Epidermal melanocyte (primary cell): Measurements from ENCODE around the gene CAMK1D.

Experiments used
- DNase-seq: peaks from one replicate; pipeline ENCODE4 v3.0.0; 2011; ENCODE audit warnings: low spot score; ENCODE audit not compliant: insufficient read length

CAMK1D gene

DNA sequence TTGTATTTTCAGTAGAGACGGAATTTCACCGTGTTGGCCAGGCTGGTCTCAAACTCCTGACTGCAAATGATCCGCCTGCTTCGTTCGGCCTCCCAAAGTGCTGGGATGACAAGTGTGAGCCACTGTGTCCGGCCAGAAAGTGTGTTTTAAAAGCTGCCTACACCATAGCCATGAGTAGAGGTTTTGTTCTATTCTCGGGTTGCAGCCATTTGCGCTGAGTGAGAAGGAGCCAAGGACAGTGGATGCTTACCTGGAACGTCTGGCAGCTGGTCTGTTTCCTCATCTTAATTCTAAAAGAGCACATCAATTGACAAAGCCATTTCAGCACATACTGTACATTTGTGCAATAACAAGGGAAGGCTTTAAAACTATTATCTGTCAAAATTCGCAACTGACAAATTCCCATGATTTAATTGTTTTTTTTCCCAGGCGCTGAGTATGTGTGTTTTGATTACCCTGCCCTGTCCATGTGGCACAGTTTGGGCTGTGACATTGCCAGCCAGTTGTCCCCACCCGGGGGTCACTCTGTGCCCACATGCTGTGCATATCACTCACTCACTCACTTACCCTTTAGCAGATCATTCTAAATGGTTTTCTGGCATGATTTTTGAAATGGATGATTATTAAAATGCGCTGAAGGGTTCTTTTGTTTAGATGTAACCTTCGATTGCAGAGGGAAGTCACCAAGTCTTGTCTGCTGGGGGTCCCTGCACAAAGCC, 400.6 kb downstream of the CAMK1D start:
- no peak for DNase-seq

- no peak for DNase-seq
Measured at GRCh38 chr10:12750526-12751201, 401.3 kb downstream of the CAMK1D start.

GRCh38 chr10:12755075-12755474, 405.7 kb downstream of the CAMK1D start:
- DNase-seq: no peak

DNA sequence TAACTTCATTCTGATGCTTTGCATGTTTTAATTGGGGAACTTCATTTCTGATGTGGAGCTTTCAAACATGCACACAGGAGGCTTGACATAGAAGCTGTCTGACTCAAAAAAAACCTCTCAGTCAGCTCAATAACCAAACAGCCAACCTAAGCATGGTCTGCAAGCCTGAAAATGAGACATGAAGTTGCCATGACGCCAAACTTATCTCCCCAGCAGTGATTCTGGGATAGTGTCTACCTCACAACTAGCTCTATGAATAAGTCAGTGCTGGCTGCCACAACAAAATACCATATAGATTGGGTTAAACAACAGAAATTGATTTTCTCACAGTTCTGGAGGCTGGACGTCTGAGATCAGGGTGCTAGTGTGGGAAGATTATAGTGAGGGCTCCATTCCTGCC, 408.0 kb downstream of the CAMK1D start:
- no peak for DNase-seq

DNA sequence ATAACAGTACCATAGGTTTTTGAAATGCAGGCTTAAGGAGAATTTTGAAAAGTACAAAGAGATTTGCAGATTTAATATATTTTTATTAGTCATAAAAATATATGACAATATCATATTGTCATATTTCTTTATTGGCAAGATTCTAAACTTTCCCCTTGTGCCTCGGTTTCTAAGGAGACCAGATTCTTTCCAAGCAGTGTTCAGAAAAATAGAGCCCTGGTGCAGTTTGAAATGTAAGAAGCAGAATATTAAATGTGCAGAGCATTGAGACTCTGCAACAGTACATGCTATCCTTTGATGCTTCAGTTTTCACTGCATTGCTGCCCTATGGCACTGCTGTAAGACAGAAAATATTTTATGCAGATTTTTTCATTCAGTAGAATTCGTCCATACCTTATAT, 408.9 kb downstream of the CAMK1D start:
- no peak for DNase-seq

GRCh38 chr10:12766223-12766622, 416.9 kb downstream of the CAMK1D start:
- no peak for DNase-seq

GRCh38 chr10:12768156-12769100, 419.1 kb downstream of the CAMK1D start:
- DNase-seq: no peak

DNA sequence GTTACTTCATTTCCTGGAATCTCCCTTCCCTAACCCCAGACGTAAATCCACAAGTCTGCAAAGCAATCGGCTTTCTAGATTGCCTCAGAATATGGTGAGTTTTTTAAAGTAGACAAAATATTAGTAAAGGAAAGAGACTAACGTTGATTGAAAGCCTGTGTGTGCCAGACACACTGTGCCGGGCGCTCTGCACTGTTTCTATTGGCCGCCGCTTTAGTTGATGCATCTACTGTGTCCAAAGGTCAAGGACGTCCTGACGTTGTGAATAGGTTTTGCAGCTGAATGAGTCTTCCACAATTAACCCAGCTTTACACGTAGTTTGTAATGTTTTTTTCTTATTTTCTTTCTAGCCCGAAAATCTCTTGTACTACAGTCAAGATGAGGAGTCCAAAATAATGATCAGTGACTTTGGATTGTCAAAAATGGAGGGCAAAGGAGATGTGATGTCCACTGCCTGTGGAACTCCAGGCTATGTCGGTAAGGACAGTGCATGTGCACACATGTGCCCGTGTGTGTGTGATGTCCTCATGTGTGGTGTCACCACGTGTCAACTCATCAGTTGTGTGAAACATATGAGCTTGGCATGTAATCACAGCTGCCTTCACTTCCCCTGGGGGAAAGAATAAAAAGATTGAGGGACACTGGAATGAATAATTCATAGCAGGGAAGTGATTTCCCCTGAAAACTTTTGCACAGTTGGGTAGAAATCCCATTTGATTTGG, 420.1 kb downstream of the CAMK1D start:
- DNase-seq: no peak

DNA sequence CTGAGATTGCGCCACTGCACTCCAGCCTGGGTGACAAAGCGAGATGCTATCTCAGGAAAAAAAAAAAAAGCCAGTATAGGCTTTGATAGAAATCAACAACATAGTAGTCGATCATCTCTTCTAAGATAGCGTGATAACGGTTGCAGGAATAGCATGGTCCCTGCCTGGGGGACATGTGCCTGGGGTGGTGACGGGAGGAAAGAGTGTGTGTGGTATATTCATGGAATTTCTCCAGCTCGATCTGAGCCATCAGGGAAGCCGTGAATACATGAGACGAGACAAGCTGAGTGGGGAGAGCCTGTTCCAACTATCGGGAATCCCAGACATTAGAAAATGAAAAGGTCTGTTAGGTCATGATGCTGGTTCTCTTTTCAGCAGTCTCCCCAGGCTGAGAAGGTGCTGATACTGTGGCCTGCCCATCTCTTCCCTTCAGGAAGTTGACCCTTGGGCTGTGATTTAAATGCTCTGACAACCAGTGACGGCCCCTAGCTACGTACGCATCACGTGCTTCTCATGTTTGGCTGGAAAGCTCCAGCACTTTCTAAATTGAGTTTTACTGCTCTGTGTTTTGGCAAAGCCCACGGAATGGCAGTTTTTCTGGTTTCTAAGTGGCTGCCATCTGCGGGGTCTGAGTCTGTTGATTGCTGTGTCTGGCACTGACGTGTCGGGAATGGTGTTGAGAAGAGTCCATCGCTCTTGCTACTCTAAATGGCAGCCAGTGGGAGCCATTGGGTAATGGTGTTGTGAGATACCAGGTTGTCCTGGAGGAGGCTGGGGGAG, 422.8 kb downstream of the CAMK1D start:
- DNase-seq: no peak

- DNase-seq: no peak
Measured at GRCh38 chr10:12772797-12773587, 423.6 kb downstream of the CAMK1D start.

DNA sequence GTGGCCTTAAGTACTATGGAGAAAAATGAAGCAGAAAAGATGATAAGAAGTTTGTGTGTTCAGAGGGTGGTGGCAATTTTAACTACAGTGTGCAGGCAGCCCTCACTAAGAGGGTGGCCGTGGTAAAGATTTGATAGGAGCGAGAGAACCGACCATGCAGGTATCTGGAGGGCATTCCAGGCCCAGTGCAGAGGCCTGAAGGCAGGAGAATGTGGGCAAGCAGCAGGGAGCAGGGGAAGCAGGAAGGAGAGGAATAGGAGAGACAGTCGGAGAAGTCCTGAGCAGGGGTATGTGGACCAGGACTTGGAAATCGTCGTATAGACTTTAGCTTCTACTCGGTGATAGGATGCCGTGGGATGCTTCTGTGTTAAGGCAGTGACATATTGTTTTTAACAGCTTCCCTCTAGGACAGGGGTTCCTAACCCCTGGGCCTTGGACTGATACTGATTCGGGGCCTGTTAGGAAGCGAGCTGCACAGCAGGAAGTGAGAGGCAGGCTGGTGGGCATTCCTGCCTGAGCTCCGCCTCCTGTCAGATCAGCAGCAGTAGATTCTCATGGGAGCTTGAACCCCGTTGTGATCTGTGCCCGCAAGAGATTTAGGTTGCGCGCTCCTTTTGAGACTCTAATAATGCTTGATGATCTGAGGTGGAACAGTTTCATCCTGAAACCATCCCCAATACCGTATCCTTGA, 425.0 kb downstream of the CAMK1D start:
- DNase-seq: no peak

DNA sequence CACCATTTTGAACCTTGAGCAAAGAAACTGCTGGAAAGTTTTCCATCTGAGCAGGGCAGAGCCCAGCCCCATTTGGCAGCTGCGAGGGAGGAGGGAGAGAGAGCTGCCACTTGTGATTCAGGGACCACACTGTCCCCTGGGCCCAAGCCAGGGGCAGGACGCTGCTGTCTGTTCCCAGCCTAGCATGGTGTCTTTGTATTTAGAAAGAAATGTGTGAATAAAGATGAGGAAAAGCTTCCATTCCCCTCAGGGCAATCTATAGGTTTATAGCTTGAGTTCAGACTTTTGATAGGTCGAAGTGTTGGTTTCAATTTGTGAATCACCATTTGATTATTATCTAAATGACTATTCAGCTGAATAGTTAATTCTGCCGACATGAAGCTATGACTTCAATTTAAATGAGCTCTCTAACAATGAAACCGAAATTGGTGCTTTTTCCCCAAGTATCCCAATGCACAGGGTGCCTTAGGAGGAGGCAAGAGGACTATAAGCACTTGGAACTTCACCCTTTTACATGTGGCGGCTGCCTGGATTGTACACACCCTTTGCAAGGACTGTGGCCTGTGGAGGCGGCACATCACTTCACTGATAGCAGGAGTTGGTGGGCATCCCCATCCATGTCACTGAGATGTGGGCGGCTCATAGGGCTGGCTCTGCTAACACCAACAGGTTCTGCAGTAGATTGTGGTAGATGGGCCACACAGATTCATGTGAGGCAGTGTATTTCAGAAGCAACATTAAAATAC, 428.7 kb downstream of the CAMK1D start:
- no peak for DNase-seq

DNA sequence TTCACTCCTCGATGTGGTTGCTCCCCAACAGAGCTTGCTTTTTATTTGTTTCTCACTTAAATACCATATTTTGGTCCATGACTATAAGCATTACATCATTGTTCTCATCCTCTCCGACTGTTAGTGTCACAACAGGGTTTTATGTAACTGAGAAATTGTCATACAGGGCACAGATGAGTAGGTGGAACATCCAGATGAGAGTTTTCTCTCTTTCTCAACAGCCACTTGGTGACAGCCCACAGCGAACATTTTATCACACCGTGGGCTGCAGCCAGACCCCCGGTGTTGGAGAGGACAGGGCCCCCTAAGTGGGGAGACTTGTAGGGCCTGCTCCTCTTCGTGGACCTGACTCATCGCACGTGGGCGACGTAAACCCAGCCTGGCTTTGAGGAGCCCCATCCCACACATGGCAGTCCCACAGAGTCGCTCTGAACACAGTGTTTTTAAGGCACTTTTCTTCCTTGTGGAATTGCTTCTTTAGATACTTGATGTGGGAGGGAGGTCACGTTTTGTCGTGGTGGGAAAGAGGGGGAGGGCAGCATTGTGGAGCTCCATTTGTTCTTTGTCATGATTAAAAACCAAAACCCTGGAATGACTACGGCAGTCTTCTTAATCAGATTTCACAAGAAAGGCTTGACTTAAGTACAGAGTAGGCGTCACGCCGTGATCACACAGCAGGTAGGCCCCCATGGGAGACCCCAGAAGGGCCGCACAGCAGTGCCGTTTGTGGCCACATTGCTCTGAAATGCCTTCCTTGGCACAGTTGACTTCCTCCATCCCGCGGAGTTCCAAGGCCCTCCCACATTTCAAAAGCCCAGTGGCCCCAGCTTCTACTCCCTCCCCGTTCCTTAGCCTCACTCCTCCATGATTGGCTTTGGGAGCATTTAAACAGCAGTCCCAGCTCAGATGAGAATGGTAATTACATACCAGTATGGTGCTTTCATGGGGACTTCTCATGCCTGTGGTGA, 431.6 kb downstream of the CAMK1D start:
- DNase-seq: no peak

DNA sequence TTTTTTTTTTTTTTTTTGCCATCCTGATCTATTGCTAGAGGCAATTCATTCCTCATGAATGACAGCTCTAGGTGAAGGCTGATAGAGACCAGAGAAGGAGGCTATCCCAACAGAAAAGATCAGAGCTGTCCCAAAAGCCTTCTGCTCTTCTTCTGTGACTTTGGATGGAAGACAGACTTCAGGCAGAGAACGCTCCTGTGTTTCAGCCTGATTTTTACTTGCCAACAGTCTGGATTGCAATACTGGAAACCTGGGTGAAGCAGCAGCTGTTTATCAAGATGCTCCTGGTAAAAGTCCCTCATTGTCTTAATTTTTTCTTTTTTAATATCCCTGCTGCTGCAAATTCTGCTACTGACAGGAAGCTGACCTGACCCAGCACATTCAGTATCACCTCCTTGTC, 432.6 kb downstream of the CAMK1D start:
- DNase-seq: no peak

- DNase-seq: no peak
Measured at GRCh38 chr10:12782537-12782936, 433.2 kb downstream of the CAMK1D start.

GRCh38 chr10:12783293-12783692, 433.9 kb downstream of the CAMK1D start:
- DNase-seq: no peak

GRCh38 chr10:12784646-12785045, 435.3 kb downstream of the CAMK1D start:
- DNase-seq: no peak
